GM13976 (cell line): ENCODE data around the gene OR14C36.

Experiments
- DNase-seq: peaks from one replicate; pipeline ENCODE4 v3.0.0; 2012; ENCODE audit warnings: low spot score
- in situ Hi-C: fragments of 300-500 bp; cut with MboI; formaldehyde crosslinking; loops from one replicate; pipeline ENCODE4 v1.12.0; 2022; ENCODE audit warnings: low sequenced_read_pairs, mixed read lengths, inconsistent platforms; ENCODE audit not compliant: unreplicated experiment
- TF ChIP-seq, protein P1 (sequence below): IDR thresholded peaks from 2 replicates; pipeline ENCODE4 v1.5.1; 2012; ENCODE audit warnings: borderline replicate concordance, mild to moderate bottlenecking; ENCODE audit not compliant: insufficient read depth; ENCODE audit errors: extremely low read depth, missing control alignments, control extremely low read depth

The OR14C36 gene

DNA sequence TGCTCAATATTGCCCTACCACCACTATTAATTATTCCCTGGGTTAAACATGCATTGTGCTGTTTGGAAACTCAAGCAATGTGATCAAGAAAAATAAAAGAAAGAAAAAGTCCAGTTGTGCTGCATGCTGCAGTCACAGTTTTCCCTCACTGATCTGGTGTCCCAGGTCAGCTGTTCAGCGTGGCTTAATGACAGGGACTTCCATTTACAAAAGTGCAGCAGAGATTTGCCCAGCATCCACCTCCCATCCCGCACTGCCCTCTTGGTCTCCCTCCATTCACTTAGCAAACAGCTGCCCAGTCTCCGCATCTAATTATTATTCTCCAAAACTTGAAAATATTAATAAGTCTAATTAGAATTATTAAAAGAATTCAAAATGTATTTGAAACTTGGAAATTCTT lies 10.8 kb downstream of the OR14C36 start:
- TF ChIP-seq, protein P1, sequence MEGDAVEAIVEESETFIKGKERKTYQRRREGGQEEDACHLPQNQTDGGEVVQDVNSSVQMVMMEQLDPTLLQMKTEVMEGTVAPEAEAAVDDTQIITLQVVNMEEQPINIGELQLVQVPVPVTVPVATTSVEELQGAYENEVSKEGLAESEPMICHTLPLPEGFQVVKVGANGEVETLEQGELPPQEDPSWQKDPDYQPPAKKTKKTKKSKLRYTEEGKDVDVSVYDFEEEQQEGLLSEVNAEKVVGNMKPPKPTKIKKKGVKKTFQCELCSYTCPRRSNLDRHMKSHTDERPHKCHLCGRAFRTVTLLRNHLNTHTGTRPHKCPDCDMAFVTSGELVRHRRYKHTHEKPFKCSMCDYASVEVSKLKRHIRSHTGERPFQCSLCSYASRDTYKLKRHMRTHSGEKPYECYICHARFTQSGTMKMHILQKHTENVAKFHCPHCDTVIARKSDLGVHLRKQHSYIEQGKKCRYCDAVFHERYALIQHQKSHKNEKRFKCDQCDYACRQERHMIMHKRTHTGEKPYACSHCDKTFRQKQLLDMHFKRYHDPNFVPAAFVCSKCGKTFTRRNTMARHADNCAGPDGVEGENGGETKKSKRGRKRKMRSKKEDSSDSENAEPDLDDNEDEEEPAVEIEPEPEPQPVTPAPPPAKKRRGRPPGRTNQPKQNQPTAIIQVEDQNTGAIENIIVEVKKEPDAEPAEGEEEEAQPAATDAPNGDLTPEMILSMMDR = no peak
- in situ Hi-C loops = no loop called here
- no peak for DNase-seq

DNA sequence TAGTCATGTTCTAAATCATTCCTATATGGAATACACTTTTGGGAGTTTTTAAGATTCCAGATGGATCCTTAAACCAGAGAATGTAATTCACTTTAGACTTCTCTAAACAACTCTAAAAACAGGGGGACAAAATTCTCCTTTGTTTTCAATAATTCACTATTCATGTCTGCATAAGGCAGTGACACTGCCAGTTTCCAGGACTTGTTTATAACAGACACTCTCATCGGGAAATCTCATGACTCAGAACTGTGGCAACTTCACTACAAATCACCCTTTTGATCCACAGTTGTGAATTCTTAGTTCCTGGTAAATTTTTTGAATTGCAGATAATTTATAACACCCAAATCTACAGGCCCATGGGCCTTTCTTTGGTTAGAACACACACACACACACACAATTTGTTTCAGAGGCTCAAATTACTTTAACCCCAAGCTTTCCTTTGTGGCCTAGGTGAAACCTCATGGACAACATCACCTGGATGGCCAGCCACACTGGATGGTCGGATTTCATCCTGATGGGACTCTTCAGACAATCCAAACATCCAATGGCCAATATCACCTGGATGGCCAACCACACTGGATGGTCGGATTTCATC lies 12.6 kb downstream of the OR14C36 start, which contains the start of gene OR2T4:
TSS of gene OR2T4 (plus strand) at position 545 of the 595 bp plus-strand sequence. CDS start at position 545, 0 bp downstream.
- TF ChIP-seq, protein P1 = no peak
- in situ Hi-C loops = no loop called here
- DNase-seq = no peak

DNA sequence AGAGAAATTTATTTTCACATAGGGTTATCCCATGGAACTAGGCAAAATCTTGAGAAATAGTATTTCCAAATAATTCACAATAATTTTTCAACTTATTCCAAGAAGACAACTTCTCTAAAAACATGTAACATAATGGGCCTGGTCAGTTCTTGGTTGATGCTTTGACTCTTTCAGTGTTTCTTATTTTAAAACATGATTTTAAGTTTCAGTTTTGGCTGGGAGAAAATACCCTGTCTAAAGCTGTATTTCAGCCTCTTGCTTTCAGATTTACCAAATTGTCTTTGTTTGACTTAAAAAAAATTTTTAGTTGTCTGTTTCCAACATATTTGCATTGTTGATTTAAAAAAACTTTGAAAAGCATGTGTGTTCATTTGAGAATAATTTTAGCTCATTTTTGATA lies 18.0 kb downstream of the OR14C36 start:
- TF ChIP-seq, protein P1 = no peak
- no peak for DNase-seq
- in situ Hi-C loops = no loop called here

DNA sequence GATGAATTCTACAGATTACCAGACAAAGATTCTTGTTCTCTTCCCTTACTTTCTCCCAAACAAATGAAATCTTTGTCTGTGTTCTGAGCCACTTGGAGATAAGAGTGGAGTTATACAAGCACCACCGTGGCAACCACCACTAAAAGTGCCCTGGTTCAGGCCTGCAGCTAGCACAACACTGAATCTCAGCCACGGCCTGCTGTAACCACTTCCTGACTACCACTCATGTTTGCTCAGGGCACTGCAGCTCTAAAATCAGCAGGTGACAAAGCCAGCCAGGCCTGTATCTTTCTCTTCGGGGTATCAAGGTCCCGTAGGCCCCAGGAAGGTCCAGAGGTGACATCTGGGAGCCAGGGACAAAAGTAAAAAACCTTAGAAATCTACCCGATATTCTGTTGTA lies 23.8 kb downstream of the OR14C36 start:
- DNase-seq = no peak
- TF ChIP-seq, protein P1 = no peak
- in situ Hi-C loops = no loop called here

DNA sequence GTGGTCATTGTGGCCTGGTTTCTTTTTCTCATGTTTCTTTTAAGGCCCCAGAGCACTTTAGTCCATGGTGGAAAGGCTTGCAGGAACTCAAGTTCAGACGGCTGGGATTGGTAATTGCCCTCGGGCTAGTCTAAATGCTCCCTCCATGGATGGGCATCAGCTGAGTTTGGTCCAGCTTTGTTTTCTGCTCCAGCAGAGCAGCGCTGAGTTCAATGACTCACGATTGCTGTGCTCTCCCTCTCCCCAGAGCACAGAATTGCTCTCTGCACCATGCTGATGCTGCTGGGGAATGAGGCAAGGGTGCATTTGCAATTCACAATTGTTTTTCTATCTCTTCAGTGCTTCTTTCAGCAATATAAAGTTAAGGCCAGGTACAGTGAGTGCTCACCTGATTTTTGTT lies 25.2 kb downstream of the OR14C36 start:
- in situ Hi-C loops = no loop called here
- TF ChIP-seq, protein P1 = no peak
- no peak for DNase-seq

DNA sequence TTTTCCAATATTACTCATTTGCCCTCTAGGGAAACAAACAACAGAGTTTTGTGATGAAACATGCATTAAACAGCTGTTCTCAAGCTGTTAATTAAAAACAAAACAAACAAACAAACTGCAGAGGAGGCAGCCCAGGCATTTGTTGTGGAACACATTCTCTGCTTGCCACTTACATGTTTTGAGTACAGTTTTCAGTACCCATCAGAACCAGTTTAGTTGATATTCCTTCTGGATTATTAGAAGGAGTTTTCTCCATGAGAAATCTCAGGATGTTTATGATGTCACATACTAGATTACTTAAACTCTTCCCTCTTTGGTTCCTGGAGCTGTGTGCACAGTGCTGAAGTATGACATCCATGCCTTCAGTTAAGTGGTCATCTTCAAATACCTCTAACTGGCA lies 26.9 kb downstream of the OR14C36 start, which contains the start of gene OR2T6:
TSS of gene OR2T6 (plus strand) at position 301 of the 400 bp plus-strand sequence. CDS start 11,863 bp downstream, outside the sequence.
- TF ChIP-seq, protein P1 = no peak
- no peak for DNase-seq
- in situ Hi-C loops = no loop called here
